ENCODE data around the gene HECA. TPM values are rescaled to one million over a fixed set of nuclear protein-coding genes. Genes with fewer than 3 reads are reported as not detected.

Gene HECA
- total and polyA plus RNA-seq, 10 of the 15 experiments (the other 5 are each of a cell fraction or from before 2014, with no cell fraction given): 0.52 to 7.2 (median 2.7) TPM

DNA sequence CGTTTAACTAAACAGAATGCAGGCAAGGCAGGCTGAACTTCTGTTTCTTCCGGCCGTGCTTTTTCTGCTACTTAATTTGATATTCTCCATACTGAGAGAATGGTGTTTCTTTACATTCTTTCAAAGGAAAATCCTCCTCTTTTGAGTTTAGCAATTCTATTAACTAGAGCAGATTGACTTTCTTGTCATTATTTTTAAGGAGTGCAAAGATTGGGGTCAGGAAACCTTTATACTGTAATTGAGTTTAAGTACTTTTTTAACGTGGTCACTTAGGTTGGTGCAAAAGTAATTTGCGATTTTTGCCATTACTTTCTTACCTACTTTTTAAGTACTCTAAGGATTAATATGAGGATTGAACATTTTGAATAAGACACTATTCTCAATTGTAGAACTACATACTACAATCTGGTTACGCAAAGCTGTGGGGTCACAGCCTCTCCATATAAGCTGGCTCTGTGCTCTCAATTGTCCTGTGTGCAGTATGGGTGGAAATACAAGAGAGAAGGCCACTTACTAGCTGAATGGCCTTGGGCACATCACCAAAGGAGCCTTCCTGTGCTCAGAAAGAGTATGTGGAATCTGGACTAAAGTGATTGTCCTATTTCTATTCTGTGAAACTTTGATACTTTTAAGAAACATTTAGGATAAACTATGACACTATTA, 16.7 kb downstream of the HECA start (continued):
- TF ChIP-seq SMAD5 (IDR thresholded peaks at IDR 0.05; ENCODE audit: low read depth): no peak
- TF ChIP-seq, protein P1, sequence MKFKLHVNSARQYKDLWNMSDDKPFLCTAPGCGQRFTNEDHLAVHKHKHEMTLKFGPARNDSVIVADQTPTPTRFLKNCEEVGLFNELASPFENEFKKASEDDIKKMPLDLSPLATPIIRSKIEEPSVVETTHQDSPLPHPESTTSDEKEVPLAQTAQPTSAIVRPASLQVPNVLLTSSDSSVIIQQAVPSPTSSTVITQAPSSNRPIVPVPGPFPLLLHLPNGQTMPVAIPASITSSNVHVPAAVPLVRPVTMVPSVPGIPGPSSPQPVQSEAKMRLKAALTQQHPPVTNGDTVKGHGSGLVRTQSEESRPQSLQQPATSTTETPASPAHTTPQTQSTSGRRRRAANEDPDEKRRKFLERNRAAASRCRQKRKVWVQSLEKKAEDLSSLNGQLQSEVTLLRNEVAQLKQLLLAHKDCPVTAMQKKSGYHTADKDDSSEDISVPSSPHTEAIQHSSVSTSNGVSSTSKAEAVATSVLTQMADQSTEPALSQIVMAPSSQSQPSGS (IDR thresholded peaks at IDR 0.05; ENCODE audit: low read length): no peak
- TF ChIP-seq, protein P2, sequence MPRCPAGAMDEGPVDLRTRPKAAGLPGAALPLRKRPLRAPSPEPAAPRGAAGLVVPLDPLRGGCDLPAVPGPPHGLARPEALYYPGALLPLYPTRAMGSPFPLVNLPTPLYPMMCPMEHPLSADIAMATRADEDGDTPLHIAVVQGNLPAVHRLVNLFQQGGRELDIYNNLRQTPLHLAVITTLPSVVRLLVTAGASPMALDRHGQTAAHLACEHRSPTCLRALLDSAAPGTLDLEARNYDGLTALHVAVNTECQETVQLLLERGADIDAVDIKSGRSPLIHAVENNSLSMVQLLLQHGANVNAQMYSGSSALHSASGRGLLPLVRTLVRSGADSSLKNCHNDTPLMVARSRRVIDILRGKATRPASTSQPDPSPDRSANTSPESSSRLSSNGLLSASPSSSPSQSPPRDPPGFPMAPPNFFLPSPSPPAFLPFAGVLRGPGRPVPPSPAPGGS (IDR thresholded peaks at IDR 0.05; ENCODE audit: borderline replicate concordance, insufficient read depth, low read depth, low read length, poor library complexity, severe bottlenecking): no peak

- ChIA-PET RAD21 (ENCODE audit: unreplicated experiment) (no interaction called here), SMC1A (ENCODE audit: uncharacterized antibody, unreplicated experiment) (interaction anchor here (0.7 to 2.1 kb wide), 5 partner anchors 8 to 212 kb away, joined by 3 to 9 read pairs (median 3); no protein-coding TSS in a partner anchor), POLR2A (interaction anchor here (0.7 kb wide), 1 partner anchor 15 kb away, joined by 4 read pairs; no protein-coding TSS in a partner anchor), CTCF (interaction anchor here (0.8 kb wide), 1 partner anchor 184 kb away, joined by 3 read pairs; no protein-coding TSS in a partner anchor)
- intact Hi-C loops (cut with micrococcal nuclease; ENCODE audit: unreplicated experiment): no loop called here
- no peak for FAIRE-seq
- H3K9me3 ChIP-seq (replicated peaks; ENCODE audit: control insufficient read depth, insufficient read depth, low read length): no peaks in the 10 kb centered on the region
- no peaks in the 10 kb centered on the region for H3K36me3 ChIP-seq (ENCODE audit: control insufficient read depth in 2 of 2, insufficient read depth in 2 of 2, low read length in 1 of 2)
- H3K4me2 ChIP-seq (ENCODE audit: control insufficient read depth, insufficient read depth): no peak overlapping the region
- H3K9ac ChIP-seq (ENCODE audit: control insufficient read depth, insufficient read depth, low read length): no peak overlapping the region
- H2AFZ ChIP-seq (ENCODE audit: control insufficient read depth, low read depth, low read length): no peak overlapping the region
- ATAC-seq: no peak
- no peak for TF ChIP-seq ETV6 (conservative IDR thresholded peaks at IDR 0.05 in 1 of 2, IDR thresholded peaks at IDR 0.05 in 1 of 2; ENCODE audit: borderline replicate concordance in 1 of 2, low read depth in 1 of 2)
- no peak for TF ChIP-seq RBBP5 (conservative IDR thresholded peaks at IDR 0.05)
- TF ChIP-seq BHLHE40 (IDR thresholded peaks at IDR 0.05; ENCODE audit: borderline replicate concordance in 1 of 2, low read depth in 2 of 2, low read length in 1 of 2): no peak
- no peak for TF ChIP-seq BRCA1 (IDR thresholded peaks at IDR 0.05; ENCODE audit: low read depth, low read length)
- TF ChIP-seq CEBPB (IDR thresholded peaks at IDR 0.05; ENCODE audit: borderline replicate concordance in 1 of 2, low read depth in 2 of 2, low read length in 2 of 2): no peak
- no peak for TF ChIP-seq CBFB (IDR thresholded peaks at IDR 0.05; ENCODE audit: low read depth)
- no peak for TF ChIP-seq PRDM15 (CRISPR knock-in tag; IDR thresholded peaks at IDR 0.05)
- no peak for TF ChIP-seq PAX8 (IDR thresholded peaks at IDR 0.05)
- TF ChIP-seq RAD51 (IDR thresholded peaks at IDR 0.05): no peak
- no peak for TF ChIP-seq POU2F2 (IDR thresholded peaks at IDR 0.05; ENCODE audit: borderline replicate concordance, low read depth, low read length)
- no peaks in the 10 kb centered on the region for H4K20me1 ChIP-seq (ENCODE audit: control insufficient read depth, insufficient read depth)
- no peak for DNase-seq (ENCODE audit: low read depth, low spot score)
- WGBS (ENCODE audit: insufficient coverage, insufficient replicate concordance, low lambda C conversion rate, missing lambda C conversion rate): 55% methylated on average over 5 of the region's 5 CpGs
- in situ Hi-C loops (cut with MboI): no loop called here
- H3K79me2 ChIP-seq (ENCODE audit: control insufficient read depth, insufficient read depth, low read length): no peaks in the 10 kb centered on the region
- no peak overlapping the region for H3K27ac ChIP-seq (ENCODE audit: control insufficient read depth, insufficient read depth)
- no TSS peak for BruUV-seq (replicated peaks)
- no peaks in the 10 kb centered on the region for H3K27me3 ChIP-seq (replicated peaks in 1 of 2; ENCODE audit: control insufficient read depth in 2 of 2, insufficient read depth in 2 of 2, low read length in 1 of 2)
- H3K4me3 ChIP-seq: no peak overlapping the region
- no peaks in the 10 kb centered on the region for H3K4me1 ChIP-seq (ENCODE audit: control insufficient read depth, insufficient read depth, low read length)
These were observed 17.4 kb downstream of the HECA start for GRCh38 chr6:139152088-139152891.
